ENCODE results near the gene CANX. TPM values are rescaled to one million over a fixed set of nuclear protein-coding genes. Genes with fewer than 3 reads are reported as not detected.

The CANX gene
- total and polyA plus RNA-seq, 9 of the 15 experiments (the other 6 are each of a cell fraction or from before 2014, with no cell fraction given): 155 to 893 (median 589) TPM

GRCh38 chr5:179734536-179735164 lies 35.9 kb downstream of the CANX start:
- peaks cover 13 to 18% of the 10 kb centered on the region in 2 experiments for H3K4me1 ChIP-seq (replicated peaks in 1 of 2; ENCODE audit: control insufficient read depth in 2 of 2, insufficient read depth in 2 of 2, low read length in 2 of 2)
- 70% methylated on average over 11 of the region's 12 CpGs for WGBS (ENCODE audit: insufficient coverage, low coverage, missing lambda C conversion rate)
- in situ Hi-C loops (cut with MboI): no loop called here
- peak overlapping the region; percentile 89 for H3K4me3 ChIP-seq
- H3K36me3 ChIP-seq (ENCODE audit: control insufficient read depth, insufficient read depth, low read length): peaks cover 57% of the 10 kb centered on the region
- H3K9ac ChIP-seq (ENCODE audit: insufficient read depth in 1 of 2, low read depth in 2 of 2, low read length in 2 of 2): peak overlapping the region; percentile 82 to 87
- H3K27ac ChIP-seq (ENCODE audit: extremely low read depth, low read depth, low read length): no peak overlapping the region
- POLR2A ChIA-PET: interaction anchor here (0.7 kb wide), 1 partner anchor 11 kb away, joined by 5 read pairs; no protein-coding TSS in a partner anchor
- no peak for ATAC-seq
- FAIRE-seq: no peak
- H2AFZ ChIP-seq (ENCODE audit: low read depth, low read length): no peak overlapping the region
- no peaks in the 10 kb centered on the region for H3K9me3 ChIP-seq (replicated peaks; ENCODE audit: control insufficient read depth, insufficient read depth, low read depth, low read length)
- H3K9me1 ChIP-seq (ENCODE audit: control insufficient read depth, insufficient read depth, low read length): no peaks in the 10 kb centered on the region
- peaks cover 71% of the 10 kb centered on the region for H3K79me2 ChIP-seq (ENCODE audit: control insufficient read depth, insufficient read depth, low read length)
- BruUV-seq (replicated peaks): no TSS peak
- H4K20me1 ChIP-seq (replicated peaks; ENCODE audit: control insufficient read depth, insufficient read depth, low read length): no peaks in the 10 kb centered on the region
- H3K4me2 ChIP-seq (ENCODE audit: insufficient read depth, low read length): peak overlapping the region; percentile 85
- CTCF ChIA-PET (ENCODE audit: low intra/inter-chr PET ratio): no interaction called here
- TF ChIP-seq NR4A1 (CRISPR knock-in tag; IDR thresholded peaks at IDR 0.05) (no peak), NR4A1 (tag; IDR thresholded peaks at IDR 0.05) (no peak), KDM1A (IDR thresholded peaks at IDR 0.05) (peak in 1 of 2 experiments; percentile 20; a peak in 1 of 4 replicates), ZBTB33 (CRISPR knock-in tag; IDR thresholded peaks at IDR 0.05) (peak; percentile 72)
- DNase-seq (ENCODE audit: extremely low read depth in 1 of 4, low spot score in 3 of 4): peak in 1 of 4 experiments; percentile 32
- intact Hi-C loops (cut with micrococcal nuclease): no loop called here
- H3K27me3 ChIP-seq (ENCODE audit: control insufficient read depth in 2 of 2, insufficient read depth in 2 of 2, low read length in 2 of 2): no peaks in the 10 kb centered on the region
